Lung microvascular endothelial cell (primary cell): ENCODE results near the gene FKBP4. TPM values are rescaled to one million over a fixed set of nuclear protein-coding genes. Genes with fewer than 3 reads are reported as not detected.
"Not testable (repeated sequence)": the region's sequence is repeated elsewhere in the genome, so short reads cannot be mapped to it uniquely, and the experiment has no call there.

Experiments used
- DNase-seq, 2 donors: peaks; one replicate each; pipeline versions ENCODE4 v3.0.0 to v3.0.0-alpha.2; 2010; ENCODE audit warnings: low read depth in 2 of 2
- total RNA-seq: library from RNA; depleted of rRNA; stranded (reverse); fragments of >200 nt; gene quantifications from 2 replicates; pipeline ENCODE4 v1.2.1, GENCODE V29; 2014

FKBP4 gene
- total RNA-seq = 24.8 and 44.0 TPM in 2 replicates

- peak; percentile 82 to 89 for DNase-seq
Measured at GRCh38 chr12:2794736-2795289, at the start of gene FKBP4. FKBP4 (plus strand) TSS chr12:2794970; CDS start chr12:2795140, 170 bp downstream.

GRCh38 chr12:2745655-2746054 lies 49.1 kb upstream of the FKBP4 start:
- no peak for DNase-seq

GRCh38 chr12:2749580-2749979 lies 45.2 kb upstream of the FKBP4 start:
- DNase-seq = no peak

- no peak for DNase-seq
Measured at GRCh38 chr12:2750185-2750584, 44.6 kb upstream of the FKBP4 start.

GRCh38 chr12:2751230-2751629 lies 43.5 kb upstream of the FKBP4 start:
- no peak for DNase-seq

- no peak for DNase-seq
Measured at GRCh38 chr12:2751686-2752085, 43.1 kb upstream of the FKBP4 start.

GRCh38 chr12:2752676-2753371 lies 41.9 kb upstream of the FKBP4 start:
- DNase-seq = peak; percentile 79

- DNase-seq = no peak
Measured at GRCh38 chr12:2753536-2753935, 41.2 kb upstream of the FKBP4 start.

- no peak for DNase-seq
Measured at GRCh38 chr12:2754208-2754607, 40.6 kb upstream of the FKBP4 start.

- DNase-seq = no peak
Measured at GRCh38 chr12:2756756-2757155, 38.0 kb upstream of the FKBP4 start.

- no peak for DNase-seq
Measured at GRCh38 chr12:2759733-2760132, 35.0 kb upstream of the FKBP4 start.

GRCh38 chr12:2764398-2764797 lies 30.4 kb upstream of the FKBP4 start:
- DNase-seq = no peak

GRCh38 chr12:2765052-2765451 lies 29.7 kb upstream of the FKBP4 start:
- DNase-seq = no peak

GRCh38 chr12:2765608-2766007 lies 29.2 kb upstream of the FKBP4 start:
- DNase-seq = no peak

GRCh38 chr12:2768224-2768961 lies 26.4 kb upstream of the FKBP4 start:
- no peak for DNase-seq

- DNase-seq = no peak
Measured at GRCh38 chr12:2769866-2770533, 24.8 kb upstream of the FKBP4 start.

- DNase-seq = not testable (repeated sequence)
Measured at GRCh38 chr12:2770544-2770943, 24.2 kb upstream of the FKBP4 start.

- DNase-seq = no peak
Measured at GRCh38 chr12:2772370-2772769, 22.4 kb upstream of the FKBP4 start.

GRCh38 chr12:2773199-2773875 lies 21.4 kb upstream of the FKBP4 start:
- DNase-seq = no peak

GRCh38 chr12:2775431-2775830 lies 19.3 kb upstream of the FKBP4 start:
- no peak for DNase-seq

- no peak for DNase-seq
Measured at GRCh38 chr12:2776129-2776806, 18.5 kb upstream of the FKBP4 start.
